ENCODE measurements around the gene AIP.

- TF ChIP-seq SP1 (IDR thresholded peaks at IDR 0.05), result no peak
- no peak for TF ChIP-seq ZNF384 (IDR thresholded peaks at IDR 0.05)
Observed at GRCh38 chr11:67525275-67525976, 42.6 kb downstream of the AIP start.

All from HEK293T (cell line).